Stimulated activated naive CD8-positive, alpha-beta T cell treated with anti-CD3 and anti-CD28 coated beads, Interleukin-15, amount 100 ng/mL, for 72 hours (primary cell): Measurements from ENCODE around the gene GTF3C2.
"Not testable (repeated sequence)": the region's sequence is repeated elsewhere in the genome, so short reads cannot be mapped to it uniquely, and the experiment has no call there.

ENCODE experiments used
- ATAC-seq: fragments of 150-1000 bp; cut with Tn5 transposase; 2 replicates; pipeline ENCODE4 v1.10.0; 2021; ENCODE audit warnings: mild to moderate bottlenecking, moderate library complexity
- DNase-seq, 2 donors: peaks; one replicate each; pipeline ENCODE4 v3.0.0; 2021 to 2022
- H3K27ac Mint-ChIP-seq, 2 donors: one replicate each; pipeline ENCODE4 v1.8.0; 2022; ENCODE audit warnings: mild to moderate bottlenecking in 2 of 2, mixed read lengths in 2 of 2, moderate library complexity in 2 of 2
- H3K27me3 Mint-ChIP-seq: one replicate; pipeline ENCODE4 v1.8.0; 2022; ENCODE audit warnings: mixed read lengths
- H3K4me1 Mint-ChIP-seq: one replicate; pipeline ENCODE4 v1.8.0; 2022; ENCODE audit warnings: mild to moderate bottlenecking, mixed read lengths
- H3K4me3 Mint-ChIP-seq, 2 donors: one replicate each; pipeline ENCODE4 v1.8.0; 2022; ENCODE audit warnings: mild to moderate bottlenecking in 2 of 2, mixed read lengths in 2 of 2, moderate library complexity in 1 of 2
- H3K9me3 Mint-ChIP-seq, 2 donors: one replicate each; pipeline ENCODE4 v1.8.0; 2022; ENCODE audit warnings: mixed read lengths in 2 of 2

GTF3C2 gene

GRCh38 chr2:27303093-27304025 is 53.2 kb downstream of the GTF3C2 start:
- peaks cover 22% of the 10 kb centered on the region for H3K4me1 Mint-ChIP-seq
- H3K27ac Mint-ChIP-seq = peak overlapping the region in 1 of 2 donors; percentile 61
- ATAC-seq = peak; percentile 58
- peak overlapping the region; percentile 65 to 69 for H3K4me3 Mint-ChIP-seq
- H3K27me3 Mint-ChIP-seq = peaks cover 43% of the 10 kb centered on the region
- H3K9me3 Mint-ChIP-seq = no peaks in the 10 kb centered on the region
- DNase-seq = peak; percentile 37 to 53

- not testable (repeated sequence) for H3K4me1 Mint-ChIP-seq
Measured at GRCh38 chr2:27300606-27301005, 56.0 kb downstream of the GTF3C2 start.

DNA sequence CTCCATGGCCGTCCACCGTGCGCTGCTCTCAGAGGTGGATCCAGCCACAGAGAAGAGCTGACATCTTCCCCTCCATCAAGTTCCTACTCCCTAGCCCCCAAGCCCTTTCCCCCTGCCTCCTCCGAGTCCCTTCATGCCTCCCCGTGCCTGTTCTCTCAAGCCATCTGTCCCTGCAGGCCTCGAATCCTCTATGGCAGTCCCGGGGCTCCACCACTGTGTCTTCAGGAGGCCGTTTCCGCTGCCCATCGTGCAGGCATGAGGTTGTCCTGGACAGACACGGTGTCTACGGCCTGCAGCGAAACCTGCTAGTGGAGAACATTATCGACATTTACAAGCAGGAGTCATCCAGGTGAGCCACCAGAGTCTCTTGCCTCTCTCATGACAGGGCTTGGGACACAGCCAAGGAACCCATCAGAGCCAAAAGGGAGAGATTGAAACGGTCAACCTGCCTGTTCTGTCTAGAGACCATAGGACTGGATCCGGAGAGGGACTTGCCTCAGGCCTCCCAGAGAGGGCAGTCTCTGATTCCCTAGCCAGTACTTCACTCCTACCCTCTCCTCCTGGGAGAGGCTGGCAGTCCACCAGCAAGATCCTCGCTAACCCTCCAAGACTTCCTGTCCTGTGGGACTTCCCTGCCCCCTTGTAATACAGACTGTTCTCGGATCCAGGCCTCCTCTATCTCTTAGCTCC is 58.0 kb downstream of the GTF3C2 start:
- peaks cover 6% of the 10 kb centered on the region for H3K4me1 Mint-ChIP-seq
- ATAC-seq = no peak
- H3K27me3 Mint-ChIP-seq = peaks cover 20% of the 10 kb centered on the region
- H3K9me3 Mint-ChIP-seq = no peaks in the 10 kb centered on the region
- H3K27ac Mint-ChIP-seq = peak overlapping the region in 1 of 2 donors; percentile 83
- no peak overlapping the region for H3K4me3 Mint-ChIP-seq
- DNase-seq = no peak

More at GRCh38 chr2:27300606-27301005, 56.0 kb downstream of the GTF3C2 start:
- H3K4me3 Mint-ChIP-seq, ATAC-seq, H3K9me3 Mint-ChIP-seq, H3K27ac Mint-ChIP-seq, DNase-seq: not testable (repeated sequence)
- peaks cover 33% of the 10 kb centered on the region for H3K27me3 Mint-ChIP-seq

DNA sequence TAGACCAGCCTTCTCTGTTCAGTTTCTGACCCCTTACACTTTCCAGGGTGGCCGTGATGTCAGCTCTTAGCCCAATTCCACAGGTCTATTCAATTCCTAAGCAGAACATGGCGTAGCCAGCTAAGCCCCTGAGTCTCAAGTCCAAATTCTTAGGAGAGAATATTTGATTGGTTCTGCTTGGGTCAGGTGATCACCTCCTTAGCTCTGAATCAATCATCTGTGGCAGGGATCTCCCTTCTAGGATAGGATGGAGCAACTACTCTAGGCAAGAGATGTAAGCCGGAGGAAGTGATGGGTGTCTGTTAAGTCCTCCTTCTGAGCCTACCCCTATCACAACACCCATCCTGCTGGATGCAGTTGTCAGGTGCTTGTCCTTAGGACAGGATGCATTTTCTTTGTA is 59.4 kb downstream of the GTF3C2 start:
- Mint-ChIP-seq H3K4me1 (no peaks in the 10 kb centered on the region), H3K9me3 (no peaks in the 10 kb centered on the region), H3K27ac (no peak overlapping the region)

GRCh38 chr2:27296481-27296880 is 60.1 kb downstream of the GTF3C2 start:
- H3K4me1 Mint-ChIP-seq = no peaks in the 10 kb centered on the region
- H3K9me3 Mint-ChIP-seq = no peaks in the 10 kb centered on the region
- ATAC-seq = no peak
- peaks cover 36% of the 10 kb centered on the region for H3K27me3 Mint-ChIP-seq
- H3K27ac Mint-ChIP-seq = no peak overlapping the region
- no peak overlapping the region for H3K4me3 Mint-ChIP-seq
- DNase-seq = no peak

More for the DNA sequence above, 59.4 kb downstream of the GTF3C2 start:
- peaks cover 31% of the 10 kb centered on the region for H3K27me3 Mint-ChIP-seq
- no peak for ATAC-seq
- no peak overlapping the region for H3K4me3 Mint-ChIP-seq
- no peak for DNase-seq

DNA sequence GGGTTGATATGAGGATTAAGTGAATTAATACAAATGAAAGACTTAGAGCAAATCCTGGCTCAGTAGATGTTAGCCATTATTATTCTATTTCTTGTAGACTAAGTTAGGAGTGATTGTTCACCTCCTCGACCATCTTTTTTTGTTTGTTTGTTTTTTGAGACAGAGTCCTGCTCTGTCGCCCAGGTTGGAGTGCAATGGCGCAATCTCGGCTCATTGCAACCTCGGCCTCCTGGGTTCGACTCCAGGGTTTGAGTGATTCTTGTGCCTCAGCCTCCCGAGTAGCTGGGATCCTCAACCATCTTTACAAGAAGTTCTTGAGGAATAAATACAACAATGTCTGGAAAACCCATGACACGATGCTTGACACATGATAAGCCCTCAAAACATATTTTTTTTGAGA is 61.6 kb downstream of the GTF3C2 start:
- Mint-ChIP-seq H3K27ac (no peak overlapping the region), H3K4me1 (no peaks in the 10 kb centered on the region), H3K4me3 (no peak overlapping the region), H3K27me3 (peaks cover 38% of the 10 kb centered on the region), H3K9me3 (no peaks in the 10 kb centered on the region)
- DNase-seq = no peak
- ATAC-seq = no peak

DNA sequence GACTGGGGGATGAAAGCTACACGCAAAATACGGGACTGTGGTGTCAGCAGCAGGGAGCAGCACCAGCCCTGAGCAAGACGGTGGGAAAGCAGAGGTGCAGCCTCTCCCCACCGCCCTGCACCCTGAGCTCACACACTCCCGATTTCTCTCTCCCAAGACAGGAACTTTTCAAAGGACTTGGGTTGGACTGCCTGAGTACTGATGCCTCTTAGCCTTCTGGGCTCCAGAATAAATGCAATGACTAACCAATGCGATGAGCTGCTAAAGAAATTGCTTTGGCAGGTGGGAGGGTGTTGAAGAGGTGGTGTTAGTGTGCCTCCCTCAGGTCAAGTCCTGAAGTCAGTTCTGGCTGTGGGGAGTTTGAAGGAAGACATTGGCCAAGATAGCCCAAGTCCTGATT is 64.7 kb downstream of the GTF3C2 start:
- DNase-seq (no peak), ATAC-seq (no peak)
- no peaks in the 10 kb centered on the region for H3K9me3 Mint-ChIP-seq
- H3K4me3 Mint-ChIP-seq = no peak overlapping the region
- H3K27ac Mint-ChIP-seq = peak overlapping the region in 1 of 2 donors; percentile 73
- H3K27me3 Mint-ChIP-seq = peaks cover 39% of the 10 kb centered on the region
- H3K4me1 Mint-ChIP-seq = no peaks in the 10 kb centered on the region

DNA sequence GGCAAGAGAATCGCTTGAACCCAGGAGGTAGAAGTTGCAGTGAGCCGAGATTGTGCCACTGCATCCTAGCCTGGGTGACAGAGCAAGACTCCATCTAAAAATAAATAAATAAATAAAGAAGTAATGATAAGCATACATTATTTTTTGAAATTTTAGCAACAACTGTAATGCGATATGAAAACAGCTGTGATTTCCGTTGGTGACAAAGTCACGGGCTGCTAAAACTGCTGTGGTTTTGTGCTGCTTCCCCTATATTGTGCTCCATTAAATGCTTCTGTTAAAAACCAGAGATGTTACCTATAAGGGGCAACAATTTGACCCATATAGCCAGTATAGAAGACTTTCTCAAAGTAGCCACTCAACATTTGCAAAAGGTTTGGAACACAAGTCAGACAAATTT is 66.0 kb downstream of the GTF3C2 start:
- DNase-seq = no peak
- H3K4me3 Mint-ChIP-seq = no peak overlapping the region
- no peak overlapping the region for H3K27ac Mint-ChIP-seq
- no peak for ATAC-seq
- H3K9me3 Mint-ChIP-seq = no peaks in the 10 kb centered on the region
- no peaks in the 10 kb centered on the region for H3K4me1 Mint-ChIP-seq
- H3K27me3 Mint-ChIP-seq = peaks cover 32% of the 10 kb centered on the region

GRCh38 chr2:27288610-27289009 is 68.0 kb downstream of the GTF3C2 start:
- H3K9me3 Mint-ChIP-seq = no peaks in the 10 kb centered on the region
- H3K4me1 Mint-ChIP-seq = no peaks in the 10 kb centered on the region
- H3K27me3 Mint-ChIP-seq = peaks cover 32% of the 10 kb centered on the region
- DNase-seq (no peak), ATAC-seq (no peak)
- H3K4me3 Mint-ChIP-seq = no peak overlapping the region
- H3K27ac Mint-ChIP-seq = no peak overlapping the region

GRCh38 chr2:27285481-27285880 is 71.1 kb downstream of the GTF3C2 start:
- no peak for ATAC-seq
- peaks cover 32% of the 10 kb centered on the region for H3K27me3 Mint-ChIP-seq
- H3K4me1 Mint-ChIP-seq = no peaks in the 10 kb centered on the region
- no peak for DNase-seq
- H3K27ac Mint-ChIP-seq = no peak overlapping the region
- H3K4me3 Mint-ChIP-seq = no peak overlapping the region
- H3K9me3 Mint-ChIP-seq = no peaks in the 10 kb centered on the region

GRCh38 chr2:27284996-27285395 is 71.6 kb downstream of the GTF3C2 start:
- H3K9me3 Mint-ChIP-seq = no peaks in the 10 kb centered on the region
- H3K27ac Mint-ChIP-seq = no peak overlapping the region
- ATAC-seq = no peak
- no peak for DNase-seq
- H3K4me3 Mint-ChIP-seq = no peak overlapping the region
- H3K27me3 Mint-ChIP-seq = peaks cover 32% of the 10 kb centered on the region
- no peaks in the 10 kb centered on the region for H3K4me1 Mint-ChIP-seq

GRCh38 chr2:27282892-27283291 is 73.7 kb downstream of the GTF3C2 start:
- Mint-ChIP-seq H3K27me3 (peaks cover 38% of the 10 kb centered on the region), H3K4me3 (no peak overlapping the region), H3K9me3 (no peaks in the 10 kb centered on the region), H3K4me1 (no peaks in the 10 kb centered on the region), H3K27ac (no peak overlapping the region)
- DNase-seq (no peak), ATAC-seq (no peak)

- Mint-ChIP-seq H3K27ac (peak within 1 kb of the TSS in 1 of 2 donors; percentile 88), H3K4me3 (no peak within 1 kb of the TSS), H3K4me1 (no peaks in the 10 kb centered on the region), H3K9me3 (no peaks in the 10 kb centered on the region), H3K27me3 (peaks cover 37% of the 10 kb centered on the region)
- DNase-seq (no peak), ATAC-seq (no peak)
Measured at GRCh38 chr2:27281855-27282559, 74.6 kb downstream of the GTF3C2 start, which contains the start of gene TRIM54. TSS of gene TRIM54 (plus strand) at chr2:27282429. CDS start at chr2:27282732, 303 bp downstream.

DNA sequence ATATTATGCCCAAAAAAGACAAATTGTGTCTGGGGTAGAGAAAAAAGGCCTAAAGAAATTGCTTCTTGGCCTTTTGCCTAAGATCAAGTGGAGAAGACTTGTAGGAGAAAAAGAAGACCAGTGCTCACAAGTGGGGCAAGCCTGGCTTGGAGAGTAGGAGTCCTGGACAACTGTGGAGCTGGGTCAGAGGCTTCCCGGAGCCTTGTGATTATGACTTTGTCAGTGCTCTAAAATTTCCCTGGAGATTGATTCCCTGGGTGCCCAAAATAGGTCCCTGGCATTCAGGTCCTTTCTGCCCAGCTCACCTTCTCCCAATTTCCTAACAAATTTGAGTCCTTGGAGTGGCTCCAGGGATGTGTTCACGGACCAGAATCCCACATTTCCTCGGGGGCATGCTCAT is 75.1 kb downstream of the GTF3C2 start:
- no peak for ATAC-seq
- no peak overlapping the region for H3K27ac Mint-ChIP-seq
- no peak for DNase-seq
- no peaks in the 10 kb centered on the region for H3K4me1 Mint-ChIP-seq
- H3K27me3 Mint-ChIP-seq = peaks cover 37% of the 10 kb centered on the region
- H3K9me3 Mint-ChIP-seq = no peaks in the 10 kb centered on the region
- H3K4me3 Mint-ChIP-seq = no peak overlapping the region

- H3K27ac Mint-ChIP-seq = no peak overlapping the region
- no peak for DNase-seq
- H3K4me1 Mint-ChIP-seq = no peaks in the 10 kb centered on the region
- no peak overlapping the region for H3K4me3 Mint-ChIP-seq
- H3K27me3 Mint-ChIP-seq = peaks cover 37% of the 10 kb centered on the region
- no peaks in the 10 kb centered on the region for H3K9me3 Mint-ChIP-seq
- no peak for ATAC-seq
Measured at GRCh38 chr2:27280826-27281225, 75.7 kb downstream of the GTF3C2 start.
